K562 (cell line): ENCODE results near the gene ASB10. TPM values are rescaled to one million over a fixed set of nuclear protein-coding genes. Genes with fewer than 3 reads are reported as not detected.

Experiments
- BCL6 ChIP-seq: fragments of 250-450 bp; sonication (Bioruptor Pico); IDR thresholded peaks from 2 replicates; pipeline ENCODE4 v1.4.0; 2020
- CREB3L1 ChIP-seq: fragments of 450-650 bp; IDR thresholded peaks from 2 replicates; pipeline ENCODE4 v1.6.1; 2014; ENCODE audit warnings: low read depth, mild to moderate bottlenecking, moderate library complexity, borderline replicate concordance
- E2F4 ChIP-seq: sonication (generic); formaldehyde crosslinking; IDR thresholded peaks from 2 replicates; pipeline ENCODE4 v1.8.0; 2022; ENCODE audit warnings: mild to moderate bottlenecking, low read depth, missing genetic modification reagents
- ELK3 ChIP-seq: fragments of 450-650 bp; formaldehyde crosslinking; IDR thresholded peaks from 2 replicates; pipeline ENCODE4 v1.4.0; 2020; ENCODE audit warnings: mild to moderate bottlenecking
- FOXJ3 ChIP-seq: sonication (generic); formaldehyde crosslinking; IDR thresholded peaks from 2 replicates; pipeline ENCODE4 v1.4.0; 2020; ENCODE audit warnings: mild to moderate bottlenecking, missing genetic modification reagents
- FOXP4 ChIP-seq: sonication (generic); formaldehyde crosslinking; IDR thresholded peaks from 2 replicates; pipeline ENCODE4 v1.8.0; 2022; ENCODE audit warnings: mild to moderate bottlenecking, missing genetic modification reagents, borderline replicate concordance
- GTF2E2 ChIP-seq: fragments of 200-800 bp; sonication (Bioruptor generic); IDR thresholded peaks from 2 replicates; pipeline ENCODE4 v1.6.1; 2016; ENCODE audit warnings: missing genetic modification characterization, missing compliant biosample characterization
- MAZ ChIP-seq, 2 experiments: fragments of 450-650 bp in 1 of 2; sonication (generic) in 1 of 2; formaldehyde crosslinking; IDR thresholded peaks in 1 of 2; conservative IDR thresholded peaks in 1 of 2; 2 replicates each; pipeline versions ENCODE4 v1.4.0 to v1.5.0; 2020; ENCODE audit warnings: mild to moderate bottlenecking in 1 of 2, missing genetic modification reagents in 1 of 2
- MEF2D ChIP-seq: conservative IDR thresholded peaks from 2 replicates; pipeline ENCODE4 v1.6.1; 2016; ENCODE audit warnings: low read depth, missing genetic modification characterization, missing compliant biosample characterization
- NR2C2 ChIP-seq, 2 experiments: fragments of 200-800 bp in 1 of 2; sonication (Bioruptor generic) in 1 of 2; sonication (generic) in 1 of 2; formaldehyde crosslinking in 1 of 2; IDR thresholded peaks; 2 replicates each; pipeline versions ENCODE4 v1.6.1 to v1.8.0; 2016 to 2022; ENCODE audit warnings: mild to moderate bottlenecking in 1 of 2, missing compliant biosample characterization in 1 of 2, missing genetic modification characterization in 1 of 2, missing genetic modification reagents in 1 of 2
- NR2F6 ChIP-seq: fragments of 450-650 bp; formaldehyde crosslinking; IDR thresholded peaks from 2 replicates; pipeline ENCODE4 v1.4.0; 2020; ENCODE audit warnings: mild to moderate bottlenecking
- STAT5B ChIP-seq: fragments of 250-450 bp; sonication (Bioruptor Pico); IDR thresholded peaks from 2 replicates; pipeline ENCODE4 v1.8.0; 2021; ENCODE audit warnings: mild to moderate bottlenecking, inconsistent platforms
- TCF15 ChIP-seq: fragments of 250-450 bp; sonication (Bioruptor Pico); IDR thresholded peaks from 2 replicates; pipeline ENCODE4 v1.8.0; 2022; ENCODE audit warnings: moderate library complexity, mild to moderate bottlenecking, inconsistent platforms
- TRIM28 ChIP-seq: fragments of 450-650 bp; IDR thresholded peaks from 2 replicates; pipeline ENCODE4 v1.6.1; 2017
- ZFP91 ChIP-seq: sonication (generic); formaldehyde crosslinking; IDR thresholded peaks from 2 replicates; pipeline ENCODE4 v1.8.0; 2022; ENCODE audit warnings: mild to moderate bottlenecking, missing genetic modification reagents
- ZNF212 ChIP-seq: fragments of 450-650 bp; formaldehyde crosslinking; IDR thresholded peaks from 2 replicates; pipeline ENCODE4 v1.4.0; 2020; ENCODE audit warnings: mild to moderate bottlenecking
- ZNF277 ChIP-seq: fragments of 250-450 bp; sonication (Bioruptor Pico); IDR thresholded peaks from 2 replicates; pipeline ENCODE4 v1.8.0; 2022; ENCODE audit warnings: inconsistent platforms, mild to moderate bottlenecking, moderate library complexity, borderline replicate concordance
- ZNF830 ChIP-seq: fragments of 250-450 bp; sonication (Bioruptor Pico); IDR thresholded peaks from 2 replicates; pipeline ENCODE4 v1.5.0; 2021; ENCODE audit warnings: mild to moderate bottlenecking
- polyA plus RNA-seq, 8 experiments: library from polyadenylated mRNA; depleted of rRNA in 4 of 8; stranded (reverse) in 5 of 8; unstranded in 3 of 8; fragments of >200 nt; fragmentation: Nextera tagmentation in 2 of 8; fragmentation: Illumina TruSeq in 1 of 8; extraction: Ambion mirVana in 2 of 8; extraction: Trizol in 1 of 8; gene quantifications; 2 replicates each; pipeline versions ENCODE4 v1.2.1 to v1.2.3, GENCODE V29; 2011 to 2014; ENCODE audit warnings: inconsistent platforms in 1 of 8, missing spikeins in 1 of 8
- total RNA-seq, 7 experiments: library from RNA; depleted of rRNA in 6 of 7; stranded (reverse); fragments of >200 nt in 6 of 7; fragmentation: Illumina TruSeq in 2 of 7; extraction: Trizol in 2 of 7; gene quantifications; 2 replicates each; pipeline versions ENCODE4 v1.2.1 to v1.2.3, GENCODE V29; 2011 to 2021; ENCODE audit warnings: low replicate concordance in 1 of 7

ASB10 gene
- total and polyA plus RNA-seq, 9 of the 15 experiments (the other 6 are each of a cell fraction or from before 2014, with no cell fraction given) = not detected

- no peak; the same call in 1 of the 2 replicates for TF ChIP-seq FOXP4 (CRISPR knock-in tag)
- TF ChIP-seq ZNF277 = no peak
- no peak for TF ChIP-seq MAZ (CRISPR knock-in tag; conservative IDR thresholded peaks at IDR 0.05 in 1 of 2, IDR thresholded peaks at IDR 0.05 in 1 of 2)
- TF ChIP-seq E2F4 = no peak
- no peak for TF ChIP-seq ZNF212 (CRISPR knock-in tag)
- no peak for TF ChIP-seq STAT5B (CRISPR knock-in tag)
- TF ChIP-seq CREB3L1 = no peak
- no peak for TF ChIP-seq TCF15 (CRISPR knock-in tag)
- no peak for TF ChIP-seq MEF2D
- peak; percentile 48; the same call in 1 of the 2 replicates for TF ChIP-seq NR2C2 (CRISPR knock-in tag; IDR thresholded peaks at IDR 0.05)
- TF ChIP-seq NR2C2 (tag; IDR thresholded peaks at IDR 0.05) = no peak
- no peak for TF ChIP-seq GTF2E2
- TF ChIP-seq BCL6 (CRISPR knock-in tag) = no peak
- no peak for TF ChIP-seq ELK3 (CRISPR knock-in tag)
- no peak for TF ChIP-seq FOXJ3 (CRISPR knock-in tag)
- TF ChIP-seq ZFP91 = no peak
- no peak for TF ChIP-seq TRIM28
- no peak for TF ChIP-seq ZNF830
- no peak for TF ChIP-seq NR2F6 (CRISPR knock-in tag)
These were observed 17.5 kb upstream of the ASB10 start (continued) for GRCh38 chr7:151204383-151205032.
